ENCODE data around the gene ADAT1.

ADAT1 gene

DNA sequence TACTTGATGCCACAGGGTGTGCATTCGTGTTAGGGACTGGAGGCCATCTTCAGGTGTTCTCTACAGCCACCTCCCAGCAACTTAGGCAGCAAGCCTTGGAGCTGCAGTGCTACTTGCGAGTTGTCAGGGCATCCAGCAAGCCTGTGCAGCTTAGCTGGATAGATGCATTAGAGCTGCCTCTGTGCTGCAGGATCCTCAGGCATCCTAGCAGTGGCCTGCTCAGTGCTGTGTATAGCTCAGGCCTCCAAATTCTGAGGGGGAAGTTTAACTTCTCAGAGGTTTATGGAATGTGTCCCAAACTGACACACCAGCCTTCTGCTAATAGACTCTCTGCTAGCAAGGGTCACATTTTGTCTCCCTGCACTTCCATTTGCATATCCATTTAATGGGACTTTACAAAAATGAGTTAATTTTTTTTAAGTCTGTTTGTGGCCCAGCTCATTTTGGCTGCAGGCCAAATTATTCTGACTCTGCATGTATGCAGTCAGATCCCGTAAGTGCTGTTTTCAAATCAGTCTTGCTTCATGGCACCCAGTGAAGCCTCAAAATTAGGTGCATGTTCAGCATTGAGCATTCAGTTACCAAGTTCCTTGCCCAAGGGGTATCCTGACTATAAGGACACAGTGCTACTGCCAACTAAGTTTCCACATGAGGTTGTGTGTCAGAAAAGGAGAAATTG is 50.1 kb downstream of the ADAT1 start:
- H3K9me3 ChIP-seq (ENCODE audit: low read length) = no peaks in the 10 kb centered on the region
- H3K4me1 ChIP-seq (ENCODE audit: insufficient read depth, low read length) = peaks cover 33% of the 10 kb centered on the region
- peaks cover 83% of the 10 kb centered on the region for H3K36me3 ChIP-seq (ENCODE audit: insufficient read depth, low read length)
- no peak overlapping the region for H3K4me3 ChIP-seq (ENCODE audit: low read depth in 1 of 2, low read length in 2 of 2)
- no peak overlapping the region for H3K27ac ChIP-seq (ENCODE audit: low read depth, low read length)
- no peak overlapping the region for H3K9ac ChIP-seq (ENCODE audit: low read length)
- H3K27me3 ChIP-seq (ENCODE audit: control insufficient read depth in 1 of 2, insufficient read depth in 2 of 2, low read length in 2 of 2) = no peaks in the 10 kb centered on the region

DNA sequence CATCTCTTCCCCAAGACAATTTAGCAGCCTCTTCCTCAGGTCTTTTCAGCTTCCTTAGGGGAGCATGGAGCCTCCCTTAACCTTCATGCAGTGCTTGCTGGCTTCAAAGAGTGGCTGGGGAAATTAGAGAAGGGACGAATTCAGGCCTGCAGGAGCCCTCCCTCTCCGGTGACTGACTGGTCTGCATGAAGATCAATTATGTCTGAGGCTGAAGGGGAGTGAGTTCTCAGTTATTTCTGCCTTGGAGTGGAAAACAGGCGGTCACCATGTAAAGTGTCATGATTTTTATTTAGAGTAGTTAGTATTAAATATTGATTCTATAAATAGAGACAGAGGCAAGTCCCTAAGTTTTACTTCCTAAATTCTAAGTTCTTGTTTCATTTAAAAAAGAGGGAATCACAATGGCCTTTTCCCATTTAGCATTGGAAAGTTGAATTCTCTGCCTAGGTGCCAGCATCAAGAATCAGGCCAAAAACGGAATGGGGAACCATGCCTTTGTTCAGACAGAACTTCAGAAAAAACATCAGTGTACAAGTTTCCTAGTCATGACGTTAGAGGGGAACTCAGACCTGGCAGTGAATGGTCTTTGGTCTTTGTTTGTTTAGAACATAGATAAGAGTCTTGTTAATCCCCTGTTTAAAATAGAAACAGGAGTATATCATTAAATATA is 52.5 kb downstream of the ADAT1 start:
- no peak overlapping the region for H3K4me3 ChIP-seq (ENCODE audit: low read depth in 1 of 2, low read length in 2 of 2)
- H3K36me3 ChIP-seq (ENCODE audit: insufficient read depth, low read length) = peaks cover 66% of the 10 kb centered on the region
- no peaks in the 10 kb centered on the region for H3K27me3 ChIP-seq (ENCODE audit: control insufficient read depth in 1 of 2, insufficient read depth in 2 of 2, low read length in 2 of 2)
- no peak overlapping the region for H3K27ac ChIP-seq (ENCODE audit: low read depth, low read length)
- no peaks in the 10 kb centered on the region for H3K9me3 ChIP-seq (ENCODE audit: low read length)
- H3K4me1 ChIP-seq (ENCODE audit: insufficient read depth, low read length) = peaks cover 39% of the 10 kb centered on the region
- H3K9ac ChIP-seq (ENCODE audit: low read length) = no peak overlapping the region

DNA sequence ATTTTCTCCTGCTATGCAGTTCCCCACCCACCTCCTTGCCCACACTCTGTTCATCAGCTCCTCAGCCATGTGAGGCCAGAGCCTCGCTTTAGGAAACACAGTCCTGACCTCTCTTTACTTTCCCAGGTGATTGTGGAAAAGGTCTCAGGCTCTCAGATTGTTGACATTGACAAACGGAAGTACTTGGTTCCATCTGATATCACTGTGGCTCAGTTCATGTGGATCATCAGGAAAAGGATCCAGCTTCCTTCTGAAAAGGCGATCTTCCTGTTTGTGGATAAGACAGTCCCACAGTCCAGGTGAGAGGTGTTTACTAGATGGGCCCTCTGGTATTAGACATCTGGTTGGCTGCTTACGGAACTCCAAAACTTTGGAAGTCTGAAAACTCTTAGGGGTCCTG is 55.2 kb downstream of the ADAT1 start:
- H3K27ac ChIP-seq (ENCODE audit: low read depth, low read length) = no peak overlapping the region
- peaks cover 45% of the 10 kb centered on the region for H3K36me3 ChIP-seq (ENCODE audit: insufficient read depth, low read length)
- H3K9ac ChIP-seq (ENCODE audit: low read length) = no peak overlapping the region
- H3K27me3 ChIP-seq (ENCODE audit: control insufficient read depth in 1 of 2, insufficient read depth in 2 of 2, low read length in 2 of 2) = no peaks in the 10 kb centered on the region
- H3K4me1 ChIP-seq (ENCODE audit: insufficient read depth, low read length) = peaks cover 34% of the 10 kb centered on the region
- no peaks in the 10 kb centered on the region for H3K9me3 ChIP-seq (ENCODE audit: low read length)
- H3K4me3 ChIP-seq (ENCODE audit: low read depth in 1 of 2, low read length in 2 of 2) = no peak overlapping the region

DNA sequence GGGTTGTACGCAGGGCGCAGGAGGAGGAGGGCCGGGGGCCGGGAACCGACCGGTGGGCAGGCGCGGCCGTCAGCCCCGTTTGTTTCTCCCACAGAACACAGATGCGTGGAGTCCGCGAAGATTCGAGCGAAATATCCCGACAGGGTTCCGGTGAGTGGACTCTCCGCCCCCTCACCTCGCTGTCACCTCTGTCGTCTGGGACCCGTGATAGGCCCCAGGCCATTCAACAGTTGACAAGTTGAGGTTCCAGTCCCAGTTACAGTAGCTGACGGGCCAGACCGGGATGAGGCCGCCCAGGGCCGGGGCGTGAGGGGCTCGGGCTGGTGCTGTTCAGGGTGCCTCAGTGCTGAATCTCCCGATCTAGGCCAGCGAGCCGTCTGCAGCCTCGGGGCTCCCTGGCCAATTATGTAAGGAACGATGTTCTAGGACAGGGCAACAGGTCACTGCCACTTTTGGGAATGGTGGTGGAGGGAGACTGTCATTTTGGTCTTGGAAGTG is 56.3 kb downstream of the ADAT1 start:
- Histone ChIP-seq H3K27ac (ENCODE audit: low read depth, low read length) (peak overlapping the region; percentile 79), H3K9me3 (ENCODE audit: low read length) (no peaks in the 10 kb centered on the region), H3K9ac (ENCODE audit: low read length) (peak overlapping the region; percentile 88), H3K36me3 (ENCODE audit: insufficient read depth, low read length) (peaks cover 34% of the 10 kb centered on the region), H3K27me3 (ENCODE audit: control insufficient read depth in 1 of 2, insufficient read depth in 2 of 2, low read length in 2 of 2) (no peaks in the 10 kb centered on the region), H3K4me1 (ENCODE audit: insufficient read depth, low read length) (peaks cover 31% of the 10 kb centered on the region), H3K4me3 (ENCODE audit: low read depth in 1 of 2, low read length in 2 of 2) (peak overlapping the region; percentile 97 to 99)

DNA sequence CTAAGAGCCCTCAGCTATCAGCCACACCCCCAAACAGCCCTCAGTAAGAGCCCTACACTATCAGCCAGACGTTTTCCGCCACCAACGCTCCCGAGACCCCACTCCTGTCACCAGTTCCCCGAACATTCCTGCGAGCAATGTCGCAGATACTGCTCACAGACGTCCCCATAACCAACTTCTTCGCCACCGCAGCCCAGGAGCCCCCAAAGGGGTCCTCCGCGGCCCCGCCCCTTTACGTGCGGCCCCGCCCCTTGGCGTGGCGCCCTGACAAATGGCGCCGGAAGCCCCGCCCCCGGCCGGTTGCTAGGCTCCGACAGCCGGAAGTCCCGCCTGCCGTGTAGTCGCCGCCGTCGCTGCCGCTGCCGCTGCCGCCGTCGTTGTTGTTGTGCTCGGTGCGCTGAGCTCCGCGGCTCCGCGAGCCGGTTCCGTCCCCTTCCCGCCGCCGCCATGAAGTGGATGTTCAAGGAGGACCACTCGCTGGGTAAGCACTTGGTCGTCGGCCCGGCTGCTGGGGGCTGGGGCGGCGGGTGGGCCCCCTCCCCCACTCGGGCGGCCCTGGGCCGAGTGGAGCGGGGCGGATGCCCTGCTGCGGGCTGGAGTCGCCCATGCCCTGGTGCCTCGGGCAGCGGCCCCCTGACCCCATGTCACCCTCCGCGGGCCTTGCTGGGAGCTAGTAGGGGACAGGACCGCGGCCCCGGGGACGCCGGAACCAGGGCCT is 56.9 kb downstream of the ADAT1 start, which contains the start of gene GABARAPL2:
Gene GABARAPL2 (plus strand): TSS at position 340 of the 718 bp plus-strand sequence. CDS start 108 bp downstream, at position 448.
- Histone ChIP-seq H3K9ac (ENCODE audit: low read length) (peak within 1 kb of the TSS; percentile 88), H3K36me3 (ENCODE audit: insufficient read depth, low read length) (peaks cover 32% of the 10 kb centered on the region), H3K9me3 (ENCODE audit: low read length) (no peaks in the 10 kb centered on the region), H3K4me1 (ENCODE audit: insufficient read depth, low read length) (peaks cover 31% of the 10 kb centered on the region), H3K27ac (ENCODE audit: low read depth, low read length) (peak within 1 kb of the TSS; percentile 79), H3K4me3 (ENCODE audit: low read depth in 1 of 2, low read length in 2 of 2) (peak within 1 kb of the TSS; percentile 97 to 99), H3K27me3 (ENCODE audit: control insufficient read depth in 1 of 2, insufficient read depth in 2 of 2, low read length in 2 of 2) (no peaks in the 10 kb centered on the region)

DNA sequence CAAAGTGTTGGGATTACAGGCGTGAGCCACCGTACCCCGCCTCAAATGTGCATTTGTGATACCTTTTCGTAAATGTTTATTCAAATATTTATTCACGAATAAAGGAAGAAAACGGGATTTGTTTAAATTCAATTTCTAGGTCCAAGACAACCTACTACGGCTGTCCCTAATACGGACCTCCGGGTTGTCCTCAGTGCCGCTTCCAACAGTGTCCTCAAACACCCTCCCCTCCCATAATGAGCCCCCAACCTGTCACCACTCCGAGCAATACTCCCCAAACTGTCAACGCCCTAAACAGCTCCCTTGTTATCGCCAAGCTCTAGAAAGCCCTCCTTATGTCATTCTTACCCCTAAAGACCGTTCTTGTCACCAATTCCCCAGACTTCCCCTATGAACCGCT is 57.4 kb downstream of the ADAT1 start:
- peak overlapping the region; percentile 97 to 99 for H3K4me3 ChIP-seq (ENCODE audit: low read depth in 1 of 2, low read length in 2 of 2)
- no peaks in the 10 kb centered on the region for H3K9me3 ChIP-seq (ENCODE audit: low read length)
- H3K27me3 ChIP-seq (ENCODE audit: control insufficient read depth in 1 of 2, insufficient read depth in 2 of 2, low read length in 2 of 2) = no peaks in the 10 kb centered on the region
- peak overlapping the region; percentile 79 for H3K27ac ChIP-seq (ENCODE audit: low read depth, low read length)
- peaks cover 28% of the 10 kb centered on the region for H3K36me3 ChIP-seq (ENCODE audit: insufficient read depth, low read length)
- H3K4me1 ChIP-seq (ENCODE audit: insufficient read depth, low read length) = peaks cover 31% of the 10 kb centered on the region
- peak overlapping the region; percentile 29 for H3K9ac ChIP-seq (ENCODE audit: low read length)

DNA sequence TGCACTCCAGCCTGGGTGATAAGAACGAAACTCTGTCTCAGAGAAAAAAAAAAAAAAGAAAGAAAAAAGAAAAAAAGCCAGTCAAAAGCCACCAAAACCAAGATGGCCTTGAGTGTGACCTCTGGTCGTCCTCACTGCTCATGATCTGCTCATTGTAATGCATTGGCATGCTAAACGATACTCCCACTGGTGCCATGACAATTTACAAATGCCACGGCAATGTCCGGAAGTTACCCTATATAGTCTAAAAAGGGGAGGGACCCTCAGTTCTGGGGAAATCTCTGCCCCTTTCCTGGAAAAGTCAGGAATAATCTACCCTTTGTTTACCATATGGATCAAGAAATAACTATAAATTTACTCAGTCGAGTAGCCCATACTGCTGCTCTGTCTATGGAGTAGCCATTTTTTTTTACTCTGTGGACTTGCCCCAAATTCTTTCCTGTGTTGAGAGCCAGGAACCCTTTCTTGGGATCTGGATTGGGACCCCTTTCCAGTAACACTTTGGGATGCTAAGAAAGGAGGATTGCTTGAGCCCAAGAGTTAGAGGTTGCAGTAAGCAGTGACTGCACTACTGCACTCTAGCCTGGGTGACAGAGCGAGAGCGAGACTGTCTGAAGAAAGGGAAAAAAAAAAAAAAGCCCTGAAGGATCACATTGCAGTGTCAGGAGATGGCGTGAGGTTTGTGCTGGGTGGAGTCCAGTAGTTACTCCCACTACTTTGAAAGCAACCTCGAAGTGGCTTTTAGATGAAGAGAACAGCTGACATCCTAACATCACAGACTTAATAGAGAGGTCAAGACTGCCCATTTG is 63.3 kb downstream of the ADAT1 start:
- peaks cover 5% of the 10 kb centered on the region for H3K4me1 ChIP-seq (ENCODE audit: insufficient read depth, low read length)
- H3K4me3 ChIP-seq (ENCODE audit: low read depth in 1 of 2, low read length in 2 of 2) = no peak overlapping the region
- no peaks in the 10 kb centered on the region for H3K27me3 ChIP-seq (ENCODE audit: control insufficient read depth in 1 of 2, insufficient read depth in 2 of 2, low read length in 2 of 2)
- no peaks in the 10 kb centered on the region for H3K9me3 ChIP-seq (ENCODE audit: low read length)
- no peaks in the 10 kb centered on the region for H3K36me3 ChIP-seq (ENCODE audit: insufficient read depth, low read length)
- H3K27ac ChIP-seq (ENCODE audit: low read depth, low read length) = no peak overlapping the region
- H3K9ac ChIP-seq (ENCODE audit: low read length) = no peak overlapping the region

DNA sequence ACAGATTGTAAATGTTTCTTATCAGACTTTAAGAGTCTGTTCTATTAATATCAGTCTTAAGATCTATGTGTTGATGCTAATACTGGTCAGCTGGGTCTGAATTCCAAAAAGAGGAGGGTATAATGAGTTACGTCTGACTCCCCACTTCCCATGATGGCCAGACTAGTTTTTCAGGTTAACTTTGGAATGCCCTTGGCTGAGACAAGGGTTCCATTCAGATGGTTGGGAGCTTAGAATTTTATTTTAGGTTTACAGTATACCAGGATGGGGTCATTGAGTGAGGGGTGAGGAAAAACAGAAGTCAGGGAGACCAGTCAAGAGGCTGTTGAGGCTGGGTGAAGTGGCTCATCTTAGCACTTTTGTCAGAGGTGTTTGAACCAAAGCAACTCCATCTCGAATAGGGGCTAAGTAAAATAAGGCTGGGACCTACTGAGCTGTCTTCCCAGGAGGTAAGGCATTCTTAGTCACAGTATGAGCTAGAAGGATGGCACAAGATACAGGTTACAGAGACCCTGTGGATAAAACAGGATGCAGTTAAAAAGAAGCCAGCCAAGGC is 64.2 kb downstream of the ADAT1 start:
- Histone ChIP-seq H3K27me3 (ENCODE audit: control insufficient read depth in 1 of 2, insufficient read depth in 2 of 2, low read length in 2 of 2) (no peaks in the 10 kb centered on the region), H3K9ac (ENCODE audit: low read length) (no peak overlapping the region), H3K9me3 (ENCODE audit: low read length) (no peaks in the 10 kb centered on the region), H3K27ac (ENCODE audit: low read depth, low read length) (no peak overlapping the region), H3K4me1 (ENCODE audit: insufficient read depth, low read length) (peaks cover 9% of the 10 kb centered on the region), H3K36me3 (ENCODE audit: insufficient read depth, low read length) (no peaks in the 10 kb centered on the region), H3K4me3 (ENCODE audit: low read depth in 1 of 2, low read length in 2 of 2) (no peak overlapping the region)

DNA sequence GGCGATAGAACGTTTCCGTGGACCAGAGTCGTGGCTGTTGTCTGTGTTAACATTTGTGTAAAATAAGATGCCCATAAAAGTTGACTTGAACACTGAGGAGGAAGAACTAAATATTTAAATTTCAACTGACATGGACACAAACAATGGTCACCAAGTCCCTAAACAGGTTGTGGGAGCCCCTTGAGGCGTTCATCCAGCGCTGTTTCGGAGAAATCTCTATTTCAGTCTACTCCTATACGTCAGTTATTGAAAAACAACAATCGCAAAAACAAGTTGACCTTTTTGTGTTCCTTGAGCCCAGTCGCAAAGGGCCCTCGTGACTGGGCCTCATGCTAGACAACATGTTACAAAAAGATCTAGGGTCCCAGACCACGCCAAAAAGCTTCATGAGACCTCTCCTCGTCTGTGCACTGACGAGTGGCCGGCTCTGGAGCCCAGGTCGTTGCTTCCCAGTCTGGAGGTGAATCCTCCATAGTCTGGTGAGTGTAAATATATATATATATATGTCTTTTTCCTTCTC is 66.6 kb downstream of the ADAT1 start:
- peak overlapping the region in 1 of 2 donors; percentile 81 for H3K4me3 ChIP-seq (ENCODE audit: low read depth in 1 of 2, low read length in 2 of 2)
- peak overlapping the region; percentile 11 for H3K9ac ChIP-seq (ENCODE audit: low read length)

DNA sequence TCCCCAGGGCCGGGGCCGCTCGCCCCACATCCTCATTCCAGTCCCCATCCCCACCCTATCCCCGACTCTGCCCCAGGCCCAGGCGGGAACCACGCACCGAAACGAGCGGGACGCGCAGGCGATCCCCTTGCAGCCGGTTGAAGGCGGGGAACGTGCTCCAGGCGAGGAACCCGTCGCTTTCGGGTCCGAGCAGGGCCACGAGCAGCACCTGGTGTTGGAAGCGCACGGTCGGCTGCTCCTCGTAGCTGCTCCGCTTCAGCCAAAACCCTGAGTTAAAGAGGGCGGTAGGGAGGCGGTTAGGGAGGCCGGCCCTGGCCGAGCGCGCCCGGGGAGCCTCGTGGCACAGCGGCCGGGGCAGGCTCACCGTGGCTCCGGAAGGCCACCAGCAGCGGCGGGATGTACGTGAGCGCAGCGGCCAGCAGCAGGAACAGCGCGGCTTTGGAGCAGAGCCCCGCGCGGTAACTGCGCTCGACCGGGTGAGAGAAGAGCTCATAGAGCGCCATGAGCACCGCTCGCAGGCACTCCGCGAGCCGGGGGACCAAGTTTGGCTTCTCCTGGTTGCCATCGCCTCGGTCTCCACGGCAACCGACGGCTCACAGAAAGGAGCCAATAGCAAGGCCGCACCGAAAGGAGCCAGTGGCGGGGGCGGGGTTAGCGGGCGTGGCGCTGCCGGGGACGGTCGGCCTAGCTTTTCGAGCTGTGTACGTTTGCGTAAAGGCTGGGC is 67.2 kb downstream of the ADAT1 start, which contains the start of gene TMEM231:
Gene TMEM231 (minus strand): TSS at position 546 of the 724 bp plus-strand sequence. CDS start 43 bp downstream, at position 503.
- Histone ChIP-seq H3K27ac (ENCODE audit: low read depth, low read length) (peak within 1 kb of the TSS; percentile 90), H3K9me3 (ENCODE audit: low read length) (no peaks in the 10 kb centered on the region), H3K36me3 (ENCODE audit: insufficient read depth, low read length) (no peaks in the 10 kb centered on the region), H3K4me3 (ENCODE audit: low read depth in 1 of 2, low read length in 2 of 2) (peak within 1 kb of the TSS; percentile 81), H3K9ac (ENCODE audit: low read length) (peak within 1 kb of the TSS; percentile 11), H3K27me3 (ENCODE audit: control insufficient read depth in 1 of 2, insufficient read depth in 2 of 2, low read length in 2 of 2) (no peaks in the 10 kb centered on the region), H3K4me1 (ENCODE audit: insufficient read depth, low read length) (peaks cover 9% of the 10 kb centered on the region)

More for the DNA sequence above, 66.6 kb downstream of the ADAT1 start:
- no peaks in the 10 kb centered on the region for H3K36me3 ChIP-seq (ENCODE audit: insufficient read depth, low read length)
- no peaks in the 10 kb centered on the region for H3K27me3 ChIP-seq (ENCODE audit: control insufficient read depth in 1 of 2, insufficient read depth in 2 of 2, low read length in 2 of 2)
- H3K9me3 ChIP-seq (ENCODE audit: low read length) = no peaks in the 10 kb centered on the region
- peaks cover 9% of the 10 kb centered on the region for H3K4me1 ChIP-seq (ENCODE audit: insufficient read depth, low read length)
- H3K27ac ChIP-seq (ENCODE audit: low read depth, low read length) = peak overlapping the region; percentile 90
